Right lobe of liver (tissue), 6 donors: ENCODE data around the gene ABHD2. TPM values are rescaled to one million over a fixed set of nuclear protein-coding genes. Genes with fewer than 3 reads are reported as not detected.

Experiments used
- ATAC-seq, 4 donors: fragments of 200-7000 bp; cut with Tn5 transposase; one replicate each; pipeline ENCODE4 v1.9.1; 2020; ENCODE audit warnings: mild to moderate bottlenecking in 4 of 4, moderate library complexity in 4 of 4
- DNase-seq, 3 donors: peaks; one replicate each; pipeline ENCODE4 v3.0.0-alpha.2; 2020
- H3K27ac ChIP-seq, 3 donors: fragments of 200-600 bp; one replicate each; pipeline ENCODE4 v1.8.0; 2022
- H3K27me3 ChIP-seq, 2 donors: fragments of 200-600 bp; one replicate each; pipeline ENCODE4 v1.8.0; 2022
- H3K36me3 ChIP-seq, 4 donors: fragments of 200-600 bp; sonication (generic) in 1 of 4; one replicate each; pipeline versions ENCODE4 v1.5.1 to v1.8.0; 2017 to 2022; ENCODE audit warnings: control low read depth in 1 of 4
- H3K4me1 ChIP-seq, 4 donors: fragments of 200-600 bp; sonication (generic) in 1 of 4; one replicate each; pipeline versions ENCODE4 v1.5.1 to v1.8.0; 2017 to 2022; ENCODE audit warnings: control low read depth in 1 of 4
- H3K4me3 ChIP-seq, 3 donors: fragments of 200-600 bp; one replicate each; pipeline ENCODE4 v1.8.0; 2022
- H3K9me3 ChIP-seq, 4 donors: fragments of 200-600 bp; sonication (generic) in 1 of 4; one replicate each; pipeline versions ENCODE4 v1.5.1 to v1.8.0; 2017 to 2022; ENCODE audit warnings: control low read depth in 1 of 4
- POLR2A ChIP-seq: fragments of 450-650 bp; IDR thresholded peaks from one replicate; pipeline ENCODE4 v1.6.1; 2017; ENCODE audit warnings: antibody characterized with exemption, mild to moderate bottlenecking
- WGBS: methylation state at CpG from one replicate; pipeline ENCODE4 v1.1.6; 2018; ENCODE audit warnings: low coverage, low lambda C conversion rate; ENCODE audit not compliant: insufficient coverage; ENCODE audit errors: missing lambda C conversion rate; 5-methylcytosine and 5-hydroxymethylcytosine counted together
- intact Hi-C, 2 donors: fragments of 100-400 bp; cut with DNase I; formaldehyde crosslinking; loops; one replicate each; pipeline versions ENCODE4 v1.11.2 to v1.14.1; 2022
- total RNA-seq, 6 experiments: library from RNA; depleted of rRNA in 2 of 6; stranded (reverse); fragments of >200 nt in 2 of 6; fragmentation: NEBNext Ultra II Directional in 3 of 6; extraction: Animal tissue kit (Norgen Biotek cat#: 25700) in 3 of 6; gene quantifications; one replicate each; pipeline versions ENCODE4 v1.1.0 to v1.2.4, GENCODE V29; 2016 to 2023
- TF ChIP-seq, protein P1 (sequence below), 4 donors: fragments of 200-600 bp in 3 of 4; fragments of 450-650 bp in 1 of 4; IDR thresholded peaks; one replicate each; pipeline versions ENCODE4 v1.5.1 to v1.8.0; 2016 to 2022; ENCODE audit warnings: antibody characterized with exemption in 4 of 4, mild to moderate bottlenecking in 2 of 4
- donor health status: DM: no; HTN: yes; CAD: no.
- donor health status: DM: no; HTN: no; CAD: no.
- donor health status: DM: no; HTN: no; CAD: no.
- donor health status: DM: no; HTN: yes; CAD: no.
- donor health status: DM: no; HTN: yes; CAD: no.

ABHD2 gene
- total RNA-seq, 6 experiments from 2014 or later = 136 to 392 (median 315) TPM

DNA sequence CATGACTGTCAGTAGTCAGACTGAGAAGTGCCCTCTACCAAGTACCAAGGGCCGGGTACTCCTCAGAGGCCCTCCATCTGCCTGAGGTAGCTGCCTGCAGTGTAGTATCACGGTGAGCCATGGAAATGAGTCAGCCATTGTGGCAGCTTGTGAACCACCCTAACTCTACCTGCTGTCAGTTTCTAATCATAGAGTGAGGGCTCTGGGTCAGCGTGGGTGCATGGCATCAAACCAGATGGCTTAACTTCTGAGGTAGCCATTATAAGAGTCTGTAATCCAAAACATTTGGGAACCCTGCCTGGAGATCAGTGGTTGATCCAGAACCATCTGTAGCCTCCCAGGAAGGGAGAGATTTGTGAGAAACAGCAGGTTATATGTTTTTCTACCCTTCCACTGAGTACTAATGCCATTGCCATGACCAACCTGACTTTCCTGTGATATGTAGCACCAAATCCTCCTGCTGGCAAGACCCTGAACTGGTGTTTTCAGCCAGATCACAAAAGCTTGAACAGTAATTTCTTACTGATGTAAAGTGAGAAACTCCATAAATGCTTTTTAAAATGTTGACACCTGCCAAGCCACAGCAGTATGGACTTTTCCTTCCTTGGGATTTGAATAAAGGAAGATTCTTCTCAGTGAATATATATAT is 38.9 kb downstream of the ABHD2 start:
- Histone ChIP-seq H3K4me1 (peaks cover 0 to 73% (median 30%) of the 10 kb centered on the region in 4 donors), H3K27me3 (no peaks in the 10 kb centered on the region), H3K27ac (peak overlapping the region; percentile 79 to 92 (median 91)), H3K4me3 (no peak overlapping the region), H3K36me3 (peaks cover 0 to 20% (median 0%) of the 10 kb centered on the region in 4 donors), H3K9me3 (no peaks in the 10 kb centered on the region)
- no peak for ATAC-seq
- TF ChIP-seq, protein P1, sequence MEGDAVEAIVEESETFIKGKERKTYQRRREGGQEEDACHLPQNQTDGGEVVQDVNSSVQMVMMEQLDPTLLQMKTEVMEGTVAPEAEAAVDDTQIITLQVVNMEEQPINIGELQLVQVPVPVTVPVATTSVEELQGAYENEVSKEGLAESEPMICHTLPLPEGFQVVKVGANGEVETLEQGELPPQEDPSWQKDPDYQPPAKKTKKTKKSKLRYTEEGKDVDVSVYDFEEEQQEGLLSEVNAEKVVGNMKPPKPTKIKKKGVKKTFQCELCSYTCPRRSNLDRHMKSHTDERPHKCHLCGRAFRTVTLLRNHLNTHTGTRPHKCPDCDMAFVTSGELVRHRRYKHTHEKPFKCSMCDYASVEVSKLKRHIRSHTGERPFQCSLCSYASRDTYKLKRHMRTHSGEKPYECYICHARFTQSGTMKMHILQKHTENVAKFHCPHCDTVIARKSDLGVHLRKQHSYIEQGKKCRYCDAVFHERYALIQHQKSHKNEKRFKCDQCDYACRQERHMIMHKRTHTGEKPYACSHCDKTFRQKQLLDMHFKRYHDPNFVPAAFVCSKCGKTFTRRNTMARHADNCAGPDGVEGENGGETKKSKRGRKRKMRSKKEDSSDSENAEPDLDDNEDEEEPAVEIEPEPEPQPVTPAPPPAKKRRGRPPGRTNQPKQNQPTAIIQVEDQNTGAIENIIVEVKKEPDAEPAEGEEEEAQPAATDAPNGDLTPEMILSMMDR (IDR thresholded peaks at IDR 0.05) = peak in 1 of 4 donors; percentile 22
- peak; percentile 20 for TF ChIP-seq POLR2A
- 33% methylated on average over 2 of the region's 3 CpGs for WGBS
- DNase-seq = peak in 1 of 3 donors; percentile 49
- intact Hi-C loops = no loop called here

DNA sequence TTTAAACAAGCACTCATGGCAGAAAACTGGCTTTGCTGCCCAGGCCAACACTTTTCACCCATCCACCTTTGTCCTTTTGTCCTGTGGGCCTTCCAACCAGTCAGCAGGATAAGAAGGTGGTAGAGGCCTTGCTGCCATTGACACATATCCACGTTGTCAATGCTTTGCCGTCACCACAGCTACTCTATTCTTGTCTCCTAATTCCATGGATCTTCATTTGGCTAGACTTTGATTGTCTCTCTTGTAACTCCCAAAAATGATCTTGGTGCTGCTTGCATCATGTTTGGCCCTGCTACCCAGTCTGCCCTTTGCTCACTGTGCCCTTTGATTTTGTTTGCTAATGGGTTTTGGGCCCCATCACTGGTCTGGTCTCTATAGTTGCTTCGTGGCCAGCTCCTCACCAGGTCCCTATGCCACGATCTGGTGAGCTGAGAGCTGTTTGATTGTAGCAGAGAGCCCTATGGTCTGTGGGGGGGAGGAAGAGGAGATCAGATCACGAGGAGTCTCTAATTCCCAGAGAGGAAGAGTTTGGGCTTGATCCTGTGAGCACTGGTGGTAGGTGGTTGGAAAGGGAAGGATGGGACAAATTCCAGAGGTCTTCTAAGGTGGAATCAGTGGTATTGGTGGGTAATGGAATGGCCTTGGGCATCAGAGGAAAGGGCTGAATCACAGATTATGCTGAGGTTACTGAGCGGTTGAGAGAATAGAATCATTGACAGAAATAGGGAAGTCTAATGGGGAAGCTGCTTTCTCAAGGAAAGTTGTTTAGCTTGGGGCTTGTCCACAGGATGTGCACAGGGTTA is 40.3 kb downstream of the ABHD2 start:
- H3K27me3 ChIP-seq = no peaks in the 10 kb centered on the region
- H3K36me3 ChIP-seq = peaks cover 0 to 13% (median 0%) of the 10 kb centered on the region in 4 donors
- intact Hi-C loops = no loop called here
- DNase-seq (peak in 1 of 3 donors; percentile 86), ATAC-seq (peak; percentile 59 to 73 (median 63))
- H3K27ac ChIP-seq = peak overlapping the region; percentile 79 to 92 (median 91)
- TF ChIP-seq POLR2A = peak; percentile 76
- TF ChIP-seq, protein P1 (IDR thresholded peaks at IDR 0.05) = no peak
- WGBS = 24% methylated on average over 6 of the region's 6 CpGs
- no peaks in the 10 kb centered on the region for H3K9me3 ChIP-seq
- H3K4me1 ChIP-seq = peaks cover 0 to 73% (median 36%) of the 10 kb centered on the region in 4 donors
- peak overlapping the region; percentile 14 to 54 (median 51) for H3K4me3 ChIP-seq

DNA sequence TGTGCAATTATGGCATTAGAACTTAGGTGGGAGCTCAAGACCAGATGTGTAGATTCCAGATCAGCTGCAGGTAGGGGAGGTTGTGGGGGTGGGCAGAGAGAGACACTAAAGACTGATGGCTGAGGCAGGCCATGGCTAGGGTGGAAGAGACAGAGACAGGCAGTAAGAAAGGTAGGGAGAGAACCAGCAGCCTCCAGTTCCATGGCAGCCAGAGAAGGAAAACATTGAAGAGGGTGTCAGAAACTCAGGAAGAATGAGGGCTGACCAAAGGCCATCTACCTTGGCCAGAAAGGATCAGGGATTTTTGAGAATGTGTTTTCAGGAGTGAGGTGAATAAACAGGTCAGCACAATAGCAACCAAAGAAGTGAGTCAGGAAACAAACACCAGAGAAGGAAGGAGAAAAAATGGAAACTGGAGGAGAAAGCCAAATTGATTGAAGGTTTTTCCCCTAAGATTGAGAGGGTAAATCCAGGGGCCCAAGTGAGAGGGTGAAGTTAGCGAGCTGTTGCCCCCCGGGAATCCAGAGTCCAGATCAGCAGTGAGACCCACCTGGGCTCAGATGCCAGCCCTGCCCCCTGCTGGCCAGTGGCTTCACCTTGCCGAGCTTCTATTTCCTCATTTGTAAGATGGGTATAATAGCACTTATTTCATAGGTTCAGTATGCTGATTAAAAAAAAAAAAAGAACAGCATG is 41.0 kb downstream of the ABHD2 start:
- Histone ChIP-seq H3K27me3 (no peaks in the 10 kb centered on the region), H3K9me3 (no peaks in the 10 kb centered on the region), H3K27ac (peak overlapping the region; percentile 79 to 92 (median 91)), H3K4me1 (peaks cover 0 to 71% (median 35%) of the 10 kb centered on the region in 4 donors), H3K4me3 (peak overlapping the region; percentile 14 to 54 (median 51)), H3K36me3 (peaks cover 0 to 13% (median 0%) of the 10 kb centered on the region in 4 donors)
- DNase-seq (peak; percentile 64 to 79 (median 75)), ATAC-seq (peak; percentile 22 to 37 (median 28))
- WGBS = 8% methylated on average over 2 of the region's 3 CpGs
- intact Hi-C loops = no loop called here
- TF ChIP-seq, protein P1 (IDR thresholded peaks at IDR 0.05) = peak; percentile 66 to 87 (median 70)
- no peak for TF ChIP-seq POLR2A

DNA sequence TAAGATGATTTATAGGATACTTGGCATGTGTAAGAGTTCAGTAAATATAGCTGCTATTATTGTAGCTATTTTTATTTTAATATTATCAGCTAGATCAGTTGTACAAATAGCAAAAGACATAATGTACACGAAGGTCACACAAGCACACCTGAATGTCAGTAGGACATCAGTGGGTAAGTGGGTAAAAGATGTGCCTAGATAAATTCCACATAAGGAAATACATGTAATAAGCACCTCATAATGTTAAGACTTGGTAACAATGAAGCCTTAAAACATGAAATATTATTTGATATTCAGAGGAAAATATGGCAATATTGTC is 41.5 kb downstream of the ABHD2 start:
- no peaks in the 10 kb centered on the region for H3K27me3 ChIP-seq
- no peak for DNase-seq
- intact Hi-C loops = no loop called here
- H3K4me3 ChIP-seq = peak overlapping the region in 2 of 3 donors; percentile 51 to 54
- WGBS = 21% methylated on average over 1 of the region's 1 CpG
- H3K36me3 ChIP-seq = peaks cover 0 to 13% (median 0%) of the 10 kb centered on the region in 4 donors
- TF ChIP-seq, protein P1 (IDR thresholded peaks at IDR 0.05) = no peak
- TF ChIP-seq POLR2A = no peak
- no peaks in the 10 kb centered on the region for H3K9me3 ChIP-seq
- no peak for ATAC-seq
- peak overlapping the region; percentile 79 to 92 (median 91) for H3K27ac ChIP-seq
- H3K4me1 ChIP-seq = peaks cover 0 to 69% (median 35%) of the 10 kb centered on the region in 4 donors
